B cell (primary cell): Measurements from ENCODE around the gene MYO5C. TPM values are rescaled to one million over a fixed set of nuclear protein-coding genes. Genes with fewer than 3 reads are reported as not detected.
A peak's percentile ranks its signal among the peaks of the same experiment; 100 is the strongest.

Source experiments
- ATAC-seq: fragments of 200-7000 bp; cut with Tn5 transposase; one replicate; pipeline ENCODE4 v1.10.0; 2021; ENCODE audit warnings: low read depth, mild to moderate bottlenecking, moderate number of reproducible peaks, moderate library complexity
- CTCF ChIA-PET: fragments of 350-600 bp; sonication (Branson Sonifier 250); formaldehyde crosslinking; loops from one replicate; lab custom pipeline; 2021; ENCODE audit warnings: antibody characterized with exemption, inconsistent platforms; lab: Charles Lee
- POLR2A ChIA-PET: fragments of 350-600 bp; sonication (Branson Sonifier 250); formaldehyde crosslinking; loops from one replicate; lab custom pipeline; 2021; ENCODE audit warnings: antibody characterized with exemption; lab: Charles Lee
- DNase-seq: peaks from one replicate; pipeline ENCODE4 v3.0.0; 2013
- H2AFZ ChIP-seq: 2 replicates; pipeline ENCODE4 v1.6.1; 2012; ENCODE audit warnings: mild to moderate bottlenecking, low read depth, low read length; ENCODE audit not compliant: insufficient read depth, poor library complexity, severe bottlenecking
- H3K27ac ChIP-seq, 2 donors: 1 replicate in 1 of 2; 2 replicates in 1 of 2; pipeline ENCODE4 v1.5.1; 2012 to 2013; ENCODE audit warnings: low read length in 2 of 2, mild to moderate bottlenecking in 2 of 2, moderate library complexity in 1 of 2
- H3K27me3 ChIP-seq, 4 experiments: fragments of 200-600 bp in 1 of 4; sonication (generic) in 1 of 4; replicated peaks in 1 of 4; 1 replicate in 2 of 4; 2 replicates in 2 of 4; pipeline versions ENCODE4 v1.6.1 to v1.7.0; 2013 to 2016; ENCODE audit warnings: low read length in 3 of 4, mild to moderate bottlenecking in 2 of 4, mixed read lengths in 1 of 4, moderate library complexity in 1 of 4; ENCODE audit not compliant: insufficient read depth in 4 of 4, control insufficient read depth in 3 of 4; ENCODE audit errors: control extremely low read depth in 1 of 4
- H3K36me3 ChIP-seq, 2 experiments: replicated peaks in 1 of 2; 1 replicate in 1 of 2; 2 replicates in 1 of 2; pipeline versions ENCODE4 v1.6.1 to v1.7.1; 2013; ENCODE audit warnings: low read length in 1 of 2; ENCODE audit not compliant: insufficient read depth in 2 of 2, control insufficient read depth in 1 of 2; ENCODE audit errors: control extremely low read depth in 1 of 2, extremely low read depth in 1 of 2
- H3K4me1 ChIP-seq, 2 donors: fragments of 200-600 bp in 1 of 2; sonication (generic) in 1 of 2; 1 replicate in 1 of 2; 2 replicates in 1 of 2; pipeline versions ENCODE4 v1.5.1 to v1.6.1; 2013 to 2017; ENCODE audit warnings: low read length in 2 of 2; ENCODE audit not compliant: control insufficient read depth in 2 of 2, insufficient read depth in 2 of 2
- H3K4me2 ChIP-seq: replicated peaks from 2 replicates; pipeline ENCODE3; 2012; ENCODE audit warnings: mild to moderate bottlenecking, low read depth, low read length; ENCODE audit not compliant: poor library complexity, severe bottlenecking
- H3K4me3 ChIP-seq, 5 experiments: fragments of 200-600 bp in 1 of 5; sonication (generic) in 1 of 5; 1 replicate in 3 of 5; 2 replicates in 2 of 5; pipeline versions ENCODE4 v1.5.1 to v1.7.0; 2011 to 2016; ENCODE audit warnings: low read length in 4 of 5, mild to moderate bottlenecking in 4 of 5, low read depth in 2 of 5, control low read depth in 1 of 5, moderate library complexity in 1 of 5; ENCODE audit not compliant: insufficient read depth in 1 of 5; ENCODE audit errors: control extremely low read depth in 1 of 5, extremely low read depth in 1 of 5
- H3K79me2 ChIP-seq: fragments of 200-600 bp; sonication (generic); one replicate; pipeline ENCODE4 v1.6.0; 2016; ENCODE audit warnings: low read length; ENCODE audit not compliant: control insufficient read depth, insufficient read depth
- H3K9ac ChIP-seq: fragments of 200-600 bp; sonication (generic); 2 replicates; pipeline ENCODE4 v1.6.1; 2017; ENCODE audit warnings: mild to moderate bottlenecking, low read length, moderate library complexity
- H3K9me3 ChIP-seq, 3 donors: one replicate each; pipeline versions ENCODE4 v1.6.1 to v1.7.1; 2013; ENCODE audit warnings: low read length in 2 of 3; ENCODE audit not compliant: control insufficient read depth in 2 of 3, insufficient read depth in 1 of 3; ENCODE audit errors: control extremely low read depth in 1 of 3
- H4K20me1 ChIP-seq: 2 replicates; pipeline ENCODE4 v1.6.0; 2012; ENCODE audit warnings: mild to moderate bottlenecking, low read length; ENCODE audit not compliant: insufficient read depth, control insufficient read depth, poor library complexity, severe bottlenecking
- H3K27ac Mint-ChIP-seq: one replicate; pipeline ENCODE4 v1.8.0; 2021; ENCODE audit warnings: mixed read lengths
- H3K27me3 Mint-ChIP-seq: one replicate; pipeline ENCODE4 v1.8.0; 2021; ENCODE audit warnings: mixed read lengths
- H3K4me1 Mint-ChIP-seq: one replicate; pipeline ENCODE4 v1.8.0; 2021; ENCODE audit warnings: mixed read lengths
- H3K4me3 Mint-ChIP-seq: one replicate; pipeline ENCODE4 v1.8.0; 2021; ENCODE audit warnings: mixed read lengths
- H3K9me3 Mint-ChIP-seq: one replicate; pipeline ENCODE4 v1.8.0; 2022; ENCODE audit warnings: mixed read lengths; ENCODE audit not compliant: insufficient read depth
- EZH2 ChIP-seq: IDR thresholded peaks from 2 replicates; pipeline ENCODE4 v1.6.1; 2012; ENCODE audit warnings: borderline replicate concordance, low read depth, mild to moderate bottlenecking, moderate library complexity, low read length; ENCODE audit not compliant: insufficient read depth, poor library complexity, severe bottlenecking
- WGBS: methylation state at CpG from one replicate; pipeline ENCODE4 v1.1.5; 2013; ENCODE audit warnings: missing lambda C conversion rate; ENCODE audit not compliant: insufficient coverage; 5-methylcytosine and 5-hydroxymethylcytosine counted together
- intact Hi-C: fragments of 100-400 bp; cut with micrococcal nuclease; formaldehyde crosslinking; loops from one replicate; pipeline ENCODE4 v1.10.0; 2022
- polyA plus RNA-seq: library from polyadenylated mRNA; depleted of rRNA; stranded (reverse); fragments of >200 nt; gene quantifications from 2 replicates; pipeline ENCODE4 v1.2.3, GENCODE V29; 2012
- total RNA-seq, 2 donors: library from RNA; stranded (reverse); fragments of 120-200 nt in 1 of 2; gene quantifications; 1 replicate in 1 of 2; 2 replicates in 1 of 2; pipeline versions ENCODE4 v1.2.3 to v1.2.4, GENCODE V29; 2013 to 2022
- TF ChIP-seq, protein P1 (sequence below): fragments of 200-600 bp; IDR thresholded peaks from one replicate; pipeline ENCODE4 v1.8.0; 2022; ENCODE audit warnings: antibody characterized with exemption, mild to moderate bottlenecking

Gene MYO5C
- total and polyA plus RNA-seq, 2 donors (not counting 1 experiment from before 2014, with no cell fraction given) = 0.54 to 4.5 TPM

DNA sequence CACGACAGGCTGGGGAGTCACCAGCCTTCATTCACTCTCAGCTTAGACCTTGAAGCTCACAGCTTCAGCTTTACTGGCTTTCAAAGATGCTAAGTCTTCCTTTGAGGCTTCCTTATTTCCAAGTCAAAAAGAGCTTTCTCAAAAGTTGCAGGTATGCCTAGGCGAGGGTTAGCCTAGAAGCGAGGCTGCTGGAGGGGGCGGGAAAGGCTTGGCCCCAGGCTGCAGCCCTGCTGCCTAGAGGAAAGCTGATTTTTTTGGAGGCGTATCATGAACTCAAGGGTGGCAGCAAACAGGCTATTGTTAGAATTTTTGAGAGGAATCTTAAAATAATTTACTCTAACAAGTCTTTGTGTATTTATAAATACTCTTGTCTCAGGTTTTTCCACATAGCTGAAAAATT, 37.1 kb downstream of the MYO5C start:
- H3K4me1 ChIP-seq = peaks cover 36 to 49% of the 10 kb centered on the region in 2 donors
- H3K9me3 ChIP-seq = no peaks in the 10 kb centered on the region
- no peak overlapping the region for H2AFZ ChIP-seq
- TF ChIP-seq, protein P1, sequence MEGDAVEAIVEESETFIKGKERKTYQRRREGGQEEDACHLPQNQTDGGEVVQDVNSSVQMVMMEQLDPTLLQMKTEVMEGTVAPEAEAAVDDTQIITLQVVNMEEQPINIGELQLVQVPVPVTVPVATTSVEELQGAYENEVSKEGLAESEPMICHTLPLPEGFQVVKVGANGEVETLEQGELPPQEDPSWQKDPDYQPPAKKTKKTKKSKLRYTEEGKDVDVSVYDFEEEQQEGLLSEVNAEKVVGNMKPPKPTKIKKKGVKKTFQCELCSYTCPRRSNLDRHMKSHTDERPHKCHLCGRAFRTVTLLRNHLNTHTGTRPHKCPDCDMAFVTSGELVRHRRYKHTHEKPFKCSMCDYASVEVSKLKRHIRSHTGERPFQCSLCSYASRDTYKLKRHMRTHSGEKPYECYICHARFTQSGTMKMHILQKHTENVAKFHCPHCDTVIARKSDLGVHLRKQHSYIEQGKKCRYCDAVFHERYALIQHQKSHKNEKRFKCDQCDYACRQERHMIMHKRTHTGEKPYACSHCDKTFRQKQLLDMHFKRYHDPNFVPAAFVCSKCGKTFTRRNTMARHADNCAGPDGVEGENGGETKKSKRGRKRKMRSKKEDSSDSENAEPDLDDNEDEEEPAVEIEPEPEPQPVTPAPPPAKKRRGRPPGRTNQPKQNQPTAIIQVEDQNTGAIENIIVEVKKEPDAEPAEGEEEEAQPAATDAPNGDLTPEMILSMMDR = no peak
- TF ChIP-seq EZH2 = no peak
- Mint-ChIP-seq H3K27me3 (no peaks in the 10 kb centered on the region), H3K4me1 (peaks cover 59% of the 10 kb centered on the region), H3K27ac (peak overlapping the region; percentile 59), H3K9me3 (no peaks in the 10 kb centered on the region), H3K4me3 (no peak overlapping the region)
- no peak overlapping the region for H3K4me2 ChIP-seq
- H3K27me3 ChIP-seq = no peaks in the 10 kb centered on the region
- no peak overlapping the region for H3K9ac ChIP-seq
- POLR2A ChIA-PET = interaction anchor here (0.6 to 7.0 kb wide), 2 partner anchors 25 to 67 kb away, joined by 4 to 61 read pairs; no protein-coding TSS in a partner anchor
- CTCF ChIA-PET = interaction anchor here (0.6 to 17.8 kb wide), 9 partner anchors 11 to 476 kb away, joined by 3 to 512 read pairs (median 20); no protein-coding TSS in a partner anchor
- no peak overlapping the region for H3K27ac ChIP-seq
- WGBS = 100% methylated on average over 4 of the region's 5 CpGs
- H3K36me3 ChIP-seq = no peaks in the 10 kb centered on the region
- intact Hi-C loops = loop anchor here (5.0 to 10.0 kb wide), 2 partner anchors 309 to 346 kb away; partner anchors contain the start of gene ARPP19
- H4K20me1 ChIP-seq = no peaks in the 10 kb centered on the region
- no peak overlapping the region for H3K4me3 ChIP-seq
- ATAC-seq = no peak
- H3K79me2 ChIP-seq = no peaks in the 10 kb centered on the region
- DNase-seq = no peak

DNA sequence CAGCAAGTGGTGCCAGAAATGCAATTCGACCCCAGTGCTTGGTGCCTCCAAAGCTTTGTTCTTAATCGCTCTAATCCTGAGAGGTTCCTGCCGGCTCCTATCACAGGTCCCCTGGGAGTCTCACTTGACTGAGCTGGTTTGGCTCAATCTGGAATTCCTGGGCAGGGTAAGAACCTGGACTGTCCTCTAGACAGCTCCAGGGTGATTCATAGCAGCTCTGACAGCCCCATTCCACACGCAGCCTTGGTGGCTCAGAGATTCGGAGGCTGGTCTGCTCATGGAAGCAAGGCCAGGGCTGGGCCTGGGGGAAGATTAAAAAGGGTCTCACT, 37.9 kb downstream of the MYO5C start:
- no peaks in the 10 kb centered on the region for H3K9me3 ChIP-seq
- CTCF ChIA-PET = interaction anchor here (1.1 to 17.8 kb wide), 14 partner anchors 12 to 477 kb away, joined by 4 to 512 read pairs (median 8); no protein-coding TSS in a partner anchor
- H3K79me2 ChIP-seq = no peaks in the 10 kb centered on the region
- H3K4me2 ChIP-seq = no peak overlapping the region
- Mint-ChIP-seq H3K27ac (no peak overlapping the region), H3K4me3 (no peak overlapping the region), H3K4me1 (peaks cover 55% of the 10 kb centered on the region), H3K9me3 (no peaks in the 10 kb centered on the region), H3K27me3 (no peaks in the 10 kb centered on the region)
- no peak for ATAC-seq
- no peak overlapping the region for H2AFZ ChIP-seq
- DNase-seq = no peak
- no peak overlapping the region for H3K9ac ChIP-seq
- 93% methylated on average over 5 of the region's 5 CpGs for WGBS
- no peak overlapping the region for H3K4me3 ChIP-seq
- POLR2A ChIA-PET = interaction anchor here (0.6 to 7.0 kb wide), 2 partner anchors 24 to 67 kb away, joined by 4 to 61 read pairs; no protein-coding TSS in a partner anchor
- peaks cover 32 to 46% of the 10 kb centered on the region in 2 donors for H3K4me1 ChIP-seq
- no peaks in the 10 kb centered on the region for H4K20me1 ChIP-seq
- intact Hi-C loops = loop anchor here (2.0 to 10.0 kb wide), 3 partner anchors 209 to 347 kb away; partner anchors contain the start of gene ARPP19
- H3K36me3 ChIP-seq = no peaks in the 10 kb centered on the region
- H3K27ac ChIP-seq = no peak overlapping the region
- H3K27me3 ChIP-seq = no peaks in the 10 kb centered on the region
- TF ChIP-seq, protein P1 = no peak
- no peak for TF ChIP-seq EZH2
